A549 (cell line): ENCODE results near the gene TGFBR1. TPM values are rescaled to one million over a fixed set of nuclear protein-coding genes. Genes with fewer than 3 reads are reported as not detected.

Experiments used
- ATAC-seq, 2 experiments: fragments of 200-7000 bp in 1 of 2; fragments of >200 bp in 1 of 2; cut with Nextera tagmentation in 1 of 2; cut with Tn5 transposase in 1 of 2; 3 replicates each; pipeline versions ENCODE4 v1.8.0 to v1.9.1; 2018 to 2020; ENCODE audit warnings: mild to moderate bottlenecking in 1 of 2, moderate library complexity in 1 of 2
- CTCF ChIA-PET: fragments of 300-600 bp; sonication (Branson Sonifier 250); formaldehyde crosslinking; extraction: SDS; loops from one replicate; lab custom pipeline; 2021; ENCODE audit warnings: antibody characterized with exemption, inconsistent platforms; lab: Yijun Ruan, JAX
- POLR2A ChIA-PET: fragments of 350-600 bp; formaldehyde crosslinking; extraction: SDS; loops from one replicate; lab custom pipeline; 2021; ENCODE audit warnings: antibody characterized with exemption, inconsistent platforms; lab: Yijun Ruan, JAX
- DNase-seq, 2 experiments: peaks; one replicate each; pipeline versions ENCODE4 v3.0.0 to v3.0.0-alpha.2; 2011 to 2016; ENCODE audit warnings: low read depth in 1 of 2, low spot score in 1 of 2
- FAIRE-seq: peaks from 2 replicates; lab custom pipeline; 2011; peaks lifted over from hg19 to GRCh38; lab: Jason Lieb, UNC
- H3K27ac ChIP-seq, 2 experiments: fragments of >200 bp; sonication (Bioruptor Twin); formaldehyde crosslinking; 3 replicates each; pipeline ENCODE4 v1.5.1; 2016 to 2017
- H3K4me1 ChIP-seq: fragments of >200 bp; sonication (Bioruptor Twin); formaldehyde crosslinking; 3 replicates; pipeline ENCODE4 v1.6.1; 2016
- H3K4me2 ChIP-seq: fragments of >200 bp; sonication (Bioruptor Twin); formaldehyde crosslinking; 3 replicates; pipeline ENCODE4 v1.6.1; 2016
- H3K4me3 ChIP-seq: fragments of >200 bp; sonication (Bioruptor Twin); formaldehyde crosslinking; 3 replicates; pipeline ENCODE4 v1.5.1; 2016
- H3K9me3 ChIP-seq: fragments of >200 bp; sonication (Bioruptor Twin); formaldehyde crosslinking; 3 replicates; pipeline ENCODE4 v1.6.1; 2016
- BHLHE40 ChIP-seq: IDR thresholded peaks from 2 replicates; pipeline ENCODE4 v1.6.1; 2012; ENCODE audit warnings: low read depth, low read length, inconsistent platforms
- CBX8 ChIP-seq: fragments of 200-600 bp; sonication (generic); IDR thresholded peaks from 2 replicates; pipeline ENCODE4 v1.6.1; 2016
- CEBPB ChIP-seq, 2 experiments: fragments of >200 bp in 1 of 2; sonication (Bioruptor Twin) in 1 of 2; formaldehyde crosslinking in 1 of 2; IDR thresholded peaks; 2 replicates each; pipeline ENCODE4 v1.6.1; 2012 to 2016
- CHD2 ChIP-seq: fragments of 150-350 bp; IDR thresholded peaks from 2 replicates; pipeline ENCODE4 v1.6.1; 2014; ENCODE audit warnings: low read length; ENCODE audit not compliant: partially characterized antibody
- EP300 ChIP-seq, 2 experiments: fragments of >200 bp; sonication (Bioruptor Twin); formaldehyde crosslinking; IDR thresholded peaks; 2 replicates in 1 of 2; 3 replicates in 1 of 2; pipeline ENCODE4 v1.6.1; 2016 to 2017
- FOSL2 ChIP-seq, 2 experiments: fragments of 450-650 bp in 1 of 2; fragments of >200 bp in 1 of 2; sonication (Bioruptor Twin) in 1 of 2; formaldehyde crosslinking; IDR thresholded peaks; 2 replicates each; pipeline versions ENCODE4 v1.5.0 to v1.6.1; 2016 to 2020; ENCODE audit warnings: mild to moderate bottlenecking in 1 of 2, moderate library complexity in 1 of 2
- FOXS1 ChIP-seq: fragments of 250-450 bp; sonication (Bioruptor Pico); IDR thresholded peaks from 2 replicates; pipeline ENCODE4 v1.5.0; 2020; ENCODE audit warnings: mild to moderate bottlenecking, moderate library complexity
- HDAC2 ChIP-seq: fragments of 200-600 bp; sonication (generic); IDR thresholded peaks from 2 replicates; pipeline ENCODE4 v1.6.1; 2016
- HOXB13 ChIP-seq: fragments of 250-450 bp; sonication (Bioruptor Pico); IDR thresholded peaks from 2 replicates; pipeline ENCODE4 v1.5.0; 2020; ENCODE audit warnings: low read depth, mild to moderate bottlenecking, moderate library complexity
- JUN ChIP-seq, 2 experiments: fragments of >200 bp; sonication (Bioruptor Twin); formaldehyde crosslinking; IDR thresholded peaks; 2 replicates in 1 of 2; 3 replicates in 1 of 2; pipeline ENCODE4 v1.6.1; 2016 to 2017
- MAZ ChIP-seq: fragments of 150-350 bp; IDR thresholded peaks from 2 replicates; pipeline ENCODE4 v1.6.1; 2014; ENCODE audit warnings: antibody characterized with exemption, low read depth, low read length, borderline replicate concordance
- NFE2L2 ChIP-seq: fragments of 150-350 bp; conservative IDR thresholded peaks from 2 replicates; pipeline ENCODE4 v1.6.1; 2014; ENCODE audit warnings: low read length
- PBX3 ChIP-seq: IDR thresholded peaks from 2 replicates; pipeline ENCODE4 v1.6.1; 2012
- PHF8 ChIP-seq: fragments of 200-600 bp; sonication (generic); IDR thresholded peaks from 2 replicates; pipeline ENCODE4 v1.6.1; 2016; ENCODE audit warnings: low read depth, mild to moderate bottlenecking, antibody characterized with exemption, moderate library complexity, borderline replicate concordance
- RAD21 ChIP-seq, 2 experiments: fragments of >200 bp in 1 of 2; sonication (Bioruptor Twin) in 1 of 2; formaldehyde crosslinking in 1 of 2; IDR thresholded peaks in 1 of 2; conservative IDR thresholded peaks in 1 of 2; 2 replicates in 1 of 2; 3 replicates in 1 of 2; pipeline ENCODE4 v1.6.1; 2012 to 2018; ENCODE audit warnings: inconsistent platforms in 1 of 2
- RARB ChIP-seq: fragments of 250-450 bp; sonication (Bioruptor Pico); IDR thresholded peaks from 2 replicates; pipeline ENCODE4 v1.8.0; 2021; ENCODE audit warnings: mild to moderate bottlenecking, moderate library complexity
- RCOR1 ChIP-seq: fragments of 150-350 bp; IDR thresholded peaks from 2 replicates; pipeline ENCODE4 v1.6.1; 2014; ENCODE audit warnings: antibody characterized with exemption, low read length, low read depth
- SREBF2 ChIP-seq: fragments of 450-650 bp; IDR thresholded peaks from 2 replicates; pipeline ENCODE4 v1.6.1; 2014; ENCODE audit warnings: mild to moderate bottlenecking, moderate library complexity
- ZC3H11A ChIP-seq: fragments of 450-650 bp; IDR thresholded peaks from 2 replicates; pipeline ENCODE4 v1.6.1; 2014; ENCODE audit warnings: antibody characterized with exemption, mild to moderate bottlenecking
- ZFP36 ChIP-seq: fragments of 450-650 bp; IDR thresholded peaks from 2 replicates; pipeline ENCODE4 v1.6.1; 2014; ENCODE audit warnings: borderline replicate concordance; ENCODE audit not compliant: partially characterized antibody
- WGBS: methylation state at CpG from one replicate; pipeline ENCODE4 v1.1.6; 2017; ENCODE audit errors: missing lambda C conversion rate; 5-methylcytosine and 5-hydroxymethylcytosine counted together
- polyA plus RNA-seq, 4 experiments: library from polyadenylated mRNA; depleted of rRNA in 3 of 4; stranded (reverse); fragments of >200 nt; fragmentation: RNase III in 1 of 4; extraction: RNeasy Plus Mini Kit Qiagen cat#74134 plus additional on column Dnase treatment in 1 of 4; gene quantifications; 2 replicates in 3 of 4; 3 replicates in 1 of 4; pipeline ENCODE4 v1.2.3, GENCODE V29; 2011 to 2017

The TGFBR1 gene
- polyA plus RNA-seq, 2 of the 4 experiments (the other 2 are of a cell fraction) = 25.8 to 45.5 TPM

- H3K27ac ChIP-seq = no peak overlapping the region
- H3K4me1 ChIP-seq = no peaks in the 10 kb centered on the region
- H3K4me2 ChIP-seq = no peak overlapping the region
- ChIA-PET CTCF (interaction anchor here (2.8 kb wide), 1 partner anchor 15 kb away, joined by 23 read pairs; no protein-coding TSS in a partner anchor), POLR2A (no interaction called here)
- no peak for TF ChIP-seq BHLHE40
- no peak for TF ChIP-seq CEBPB (IDR thresholded peaks at IDR 0.05)
- TF ChIP-seq ZFP36 = no peak
- TF ChIP-seq MAZ = no peak
- TF ChIP-seq FOSL2 (IDR thresholded peaks at IDR 0.05) = no peak
- no peak for TF ChIP-seq FOSL2 (CRISPR knock-in tag; IDR thresholded peaks at IDR 0.05)
- TF ChIP-seq RARB (CRISPR knock-in tag) = no peak
- TF ChIP-seq CHD2 = no peak
- no peak for TF ChIP-seq CBX8
- TF ChIP-seq HOXB13 = no peak
- TF ChIP-seq NFE2L2 = no peak
- TF ChIP-seq PHF8 = no peak
- TF ChIP-seq ZC3H11A = no peak
- TF ChIP-seq SREBF2 = no peak
- TF ChIP-seq PBX3 = no peak
- TF ChIP-seq HDAC2 = no peak
- H3K9me3 ChIP-seq = no peaks in the 10 kb centered on the region
- H3K4me3 ChIP-seq = no peak overlapping the region
- ATAC-seq (no peak), FAIRE-seq (no peak), DNase-seq (no peak)
- WGBS = 43% methylated on average over 2 of the region's 2 CpGs
These were observed 64.2 kb downstream of the TGFBR1 start for GRCh38 chr9:99169086-99169485.

- Histone ChIP-seq H3K4me1 (no peaks in the 10 kb centered on the region), H3K4me3 (no peak overlapping the region)
- ATAC-seq (peak in 1 of 2 experiments; percentile 63; a peak in 2 of 6 replicates), DNase-seq (no peak)
- POLR2A ChIA-PET = no interaction called here
- 37% methylated on average over 8 of the region's 10 CpGs for WGBS
- no peak for TF ChIP-seq EP300 (IDR thresholded peaks at IDR 0.05)
- TF ChIP-seq, all 56 proteins: peak for 0
- Histone ChIP-seq H3K9me3 (no peaks in the 10 kb centered on the region), H3K27ac (no peak overlapping the region), H3K4me2 (no peak overlapping the region)
- FAIRE-seq = no peak
- CTCF ChIA-PET = interaction anchor here (1.4 to 6.8 kb wide), 2 partner anchors 9 to 14 kb away, joined by 3 to 59 read pairs; no protein-coding TSS in a partner anchor
These were observed 65.3 kb downstream of the TGFBR1 start for GRCh38 chr9:99169982-99170761.

DNA sequence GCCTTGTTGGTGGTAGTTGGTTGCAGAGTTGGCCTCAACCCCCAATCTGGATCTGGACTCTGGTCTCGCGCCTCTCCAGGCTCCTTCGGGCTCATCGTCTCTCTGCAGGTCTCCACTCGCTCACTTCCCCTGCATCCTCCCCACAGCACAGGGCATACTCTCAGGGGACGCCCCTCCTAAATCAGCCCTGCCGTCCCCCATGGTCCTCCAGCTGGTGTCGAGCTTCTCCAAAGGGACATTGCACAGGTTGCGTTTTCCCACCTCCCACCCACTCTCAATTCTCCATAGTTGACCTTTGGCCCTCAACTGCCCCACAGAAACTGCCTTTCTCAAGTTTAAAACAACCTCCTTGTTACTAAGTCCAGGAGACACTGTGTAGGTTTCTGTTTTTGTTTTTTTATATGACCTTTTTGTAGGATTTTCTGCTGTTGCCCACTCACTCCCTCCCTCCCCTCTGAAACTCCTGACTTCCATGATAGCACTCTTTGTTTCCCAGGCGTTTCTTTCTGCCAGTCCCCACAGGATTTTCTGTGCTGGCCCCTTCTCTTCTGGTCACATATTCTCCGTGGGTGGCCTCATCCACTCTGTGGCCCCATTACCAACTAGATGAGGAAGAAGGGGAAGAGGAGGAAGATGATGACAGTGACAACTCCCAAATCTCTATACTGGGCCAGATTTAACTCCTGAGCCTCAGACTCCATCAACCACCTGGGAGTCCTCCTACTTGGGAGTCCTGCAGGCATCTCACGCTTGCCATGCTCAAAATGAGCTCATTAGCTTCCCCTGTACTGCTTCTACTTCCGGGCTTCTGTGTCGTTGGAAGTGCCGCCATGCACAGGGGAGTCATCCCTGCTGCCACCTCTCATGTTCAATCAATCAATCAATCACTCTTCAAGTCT, 66.6 kb downstream of the TGFBR1 start:
- POLR2A ChIA-PET = no interaction called here

More for the DNA sequence above, 66.6 kb downstream of the TGFBR1 start:
- TF ChIP-seq RAD21 (conservative IDR thresholded peaks at IDR 0.05 in 1 of 2, IDR thresholded peaks at IDR 0.05 in 1 of 2) (no peak), FOXS1 (no peak), ZC3H11A (no peak), JUN (IDR thresholded peaks at IDR 0.05) (no peak), EP300 (IDR thresholded peaks at IDR 0.05) (no peak), RCOR1 (no peak), PHF8 (no peak), MAZ (no peak)
- 73% methylated on average over 15 of the region's 15 CpGs for WGBS
- CTCF ChIA-PET = interaction anchor here (0.7 to 6.8 kb wide), 7 partner anchors 7 to 311 kb away, joined by 3 to 59 read pairs (median 4); no protein-coding TSS in a partner anchor
- Histone ChIP-seq H3K4me2 (no peak overlapping the region), H3K27ac (no peak overlapping the region), H3K4me1 (no peaks in the 10 kb centered on the region), H3K9me3 (no peaks in the 10 kb centered on the region), H3K4me3 (no peak overlapping the region)
- ATAC-seq (no peak), FAIRE-seq (no peak), DNase-seq (no peak)
